Lung (tissue), 12 donors: ENCODE measurements around the gene TIAM2. TPM values are rescaled to one million over a fixed set of nuclear protein-coding genes. Genes with fewer than 3 reads are reported as not detected.

Experiments used
- ATAC-seq: fragments of 200-7000 bp; cut with Tn5 transposase; one replicate; pipeline ENCODE4 v1.9.1; 2020; ENCODE audit warnings: moderate number of reproducible peaks; ENCODE audit not compliant: insufficient read depth, low FRiP score
- DNase-seq, 3 donors: peaks; one replicate each; pipeline ENCODE4 v3.0.0-alpha.2; 2013 to 2017
- H3K27ac ChIP-seq, 2 donors: one replicate each; pipeline ENCODE4 v1.5.1; 2013; ENCODE audit warnings: mild to moderate bottlenecking in 2 of 2, moderate library complexity in 2 of 2, control low read depth in 1 of 2, inconsistent platforms in 1 of 2, low read depth in 1 of 2, low read length in 1 of 2
- H3K27me3 ChIP-seq, 3 donors: one replicate each; pipeline ENCODE4 v1.5.1; 2013; ENCODE audit warnings: low read length in 2 of 3; ENCODE audit not compliant: control insufficient read depth in 3 of 3, insufficient read depth in 3 of 3
- H3K36me3 ChIP-seq, 4 donors: one replicate each; pipeline ENCODE4 v1.5.1; 2013; ENCODE audit warnings: low read length in 4 of 4, mild to moderate bottlenecking in 1 of 4, moderate library complexity in 1 of 4; ENCODE audit not compliant: control insufficient read depth in 4 of 4, insufficient read depth in 4 of 4
- H3K4me1 ChIP-seq, 5 donors: one replicate each; pipeline ENCODE4 v1.5.1; 2013; ENCODE audit warnings: low read length in 5 of 5, mild to moderate bottlenecking in 2 of 5, moderate library complexity in 1 of 5; ENCODE audit not compliant: control insufficient read depth in 5 of 5, insufficient read depth in 5 of 5
- H3K4me3 ChIP-seq: one replicate; pipeline ENCODE4 v1.5.1; 2013; ENCODE audit warnings: mild to moderate bottlenecking, control low read depth, moderate library complexity
- H3K9ac ChIP-seq, 2 donors: one replicate each; pipeline ENCODE4 v1.5.1; 2013; ENCODE audit warnings: low read length in 2 of 2, control low read depth in 1 of 2; ENCODE audit not compliant: insufficient read depth in 1 of 2
- H3K9me3 ChIP-seq, 4 donors: one replicate each; pipeline ENCODE4 v1.5.1; 2013; ENCODE audit warnings: low read length in 3 of 4, mild to moderate bottlenecking in 1 of 4, moderate library complexity in 1 of 4; ENCODE audit not compliant: control insufficient read depth in 4 of 4, insufficient read depth in 3 of 4
- WGBS, 2 donors: extraction: QIAGEN DNeasy Blood & Tissue Kit; methylation state at CpG; one replicate each; pipeline ENCODE4 v1.1.7; 2013; 5-methylcytosine and 5-hydroxymethylcytosine counted together
- polyA plus RNA-seq, 2 donors: library from polyadenylated mRNA; stranded (reverse); fragments of 200-250 nt; gene quantifications; one replicate each; pipeline ENCODE4 v1.2.1, GENCODE V29; 2013
- total RNA-seq, 2 donors: library from RNA; depleted of rRNA in 1 of 2; stranded (reverse); fragments of >200 nt in 1 of 2; gene quantifications; one replicate each; pipeline ENCODE4 v1.2.1, GENCODE V29; 2014 to 2021
- TF ChIP-seq, protein P1 (sequence below): IDR thresholded peaks from 2 replicates; pipeline ENCODE4 v1.5.1; 2012; ENCODE audit warnings: mild to moderate bottlenecking; ENCODE audit errors: control extremely low read depth, extremely low read depth
- donor health status: control.
- donor health status: control.
- donor health status: Bipolar disorder and iron deficiency.
- donor health status: healthy.
- donor health status: DM: yes; HTN: yes; CAD: no.

Gene TIAM2
- total and polyA plus RNA-seq, 4 donors: 1.8 to 17.5 (median 4.1) TPM

DNA sequence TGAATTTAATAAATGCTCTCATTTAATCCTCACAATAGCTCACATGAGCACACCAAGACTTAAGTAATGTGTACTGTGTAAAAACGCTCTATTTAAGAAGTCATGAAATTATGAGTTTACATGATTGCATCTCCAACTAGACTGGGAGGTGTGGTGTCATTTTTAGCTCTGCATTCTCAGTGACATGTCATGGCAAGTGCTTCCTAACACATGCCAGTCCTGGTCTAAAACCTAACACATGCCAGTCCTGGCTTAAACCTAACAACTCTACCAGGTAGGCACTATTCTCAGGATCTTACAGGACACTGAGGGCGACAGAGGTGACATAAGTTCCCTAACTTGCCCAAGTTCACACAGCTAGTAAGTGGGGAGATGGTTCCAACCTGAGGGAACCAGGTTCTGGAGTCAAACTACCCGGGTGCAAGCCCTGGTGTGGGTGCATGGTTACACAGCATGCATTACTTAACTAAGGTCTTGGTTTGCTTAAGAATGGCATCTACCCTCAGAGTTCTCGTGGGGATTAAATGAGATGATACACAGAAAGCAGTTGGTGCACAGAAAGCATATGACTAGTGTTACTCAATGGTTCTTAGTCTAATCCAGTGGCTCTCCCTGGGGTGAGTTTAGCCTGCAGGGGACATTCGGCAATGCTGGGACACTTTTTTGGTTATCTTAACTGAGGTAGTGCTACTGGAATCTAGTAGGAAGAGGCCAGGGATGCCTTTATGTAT, 283.4 kb downstream of the TIAM2 start:
- no peak for DNase-seq
- WGBS, 2 donors: 96 to 97% methylated on average over 5 of the region's 5 CpGs
- peaks cover 0 to 9% (median 5%) of the 10 kb centered on the region in 4 donors for H3K36me3 ChIP-seq
- peaks cover 0 to 23% (median 4%) of the 10 kb centered on the region in 5 donors for H3K4me1 ChIP-seq
- no peaks in the 10 kb centered on the region for H3K27me3 ChIP-seq
- TF ChIP-seq, protein P1, sequence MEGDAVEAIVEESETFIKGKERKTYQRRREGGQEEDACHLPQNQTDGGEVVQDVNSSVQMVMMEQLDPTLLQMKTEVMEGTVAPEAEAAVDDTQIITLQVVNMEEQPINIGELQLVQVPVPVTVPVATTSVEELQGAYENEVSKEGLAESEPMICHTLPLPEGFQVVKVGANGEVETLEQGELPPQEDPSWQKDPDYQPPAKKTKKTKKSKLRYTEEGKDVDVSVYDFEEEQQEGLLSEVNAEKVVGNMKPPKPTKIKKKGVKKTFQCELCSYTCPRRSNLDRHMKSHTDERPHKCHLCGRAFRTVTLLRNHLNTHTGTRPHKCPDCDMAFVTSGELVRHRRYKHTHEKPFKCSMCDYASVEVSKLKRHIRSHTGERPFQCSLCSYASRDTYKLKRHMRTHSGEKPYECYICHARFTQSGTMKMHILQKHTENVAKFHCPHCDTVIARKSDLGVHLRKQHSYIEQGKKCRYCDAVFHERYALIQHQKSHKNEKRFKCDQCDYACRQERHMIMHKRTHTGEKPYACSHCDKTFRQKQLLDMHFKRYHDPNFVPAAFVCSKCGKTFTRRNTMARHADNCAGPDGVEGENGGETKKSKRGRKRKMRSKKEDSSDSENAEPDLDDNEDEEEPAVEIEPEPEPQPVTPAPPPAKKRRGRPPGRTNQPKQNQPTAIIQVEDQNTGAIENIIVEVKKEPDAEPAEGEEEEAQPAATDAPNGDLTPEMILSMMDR: no peak
- no peak for ATAC-seq
- H3K9me3 ChIP-seq: no peaks in the 10 kb centered on the region
- no peak overlapping the region for H3K9ac ChIP-seq
- H3K27ac ChIP-seq: peak overlapping the region in 1 of 2 donors; percentile 45
- H3K4me3 ChIP-seq: no peak overlapping the region

DNA sequence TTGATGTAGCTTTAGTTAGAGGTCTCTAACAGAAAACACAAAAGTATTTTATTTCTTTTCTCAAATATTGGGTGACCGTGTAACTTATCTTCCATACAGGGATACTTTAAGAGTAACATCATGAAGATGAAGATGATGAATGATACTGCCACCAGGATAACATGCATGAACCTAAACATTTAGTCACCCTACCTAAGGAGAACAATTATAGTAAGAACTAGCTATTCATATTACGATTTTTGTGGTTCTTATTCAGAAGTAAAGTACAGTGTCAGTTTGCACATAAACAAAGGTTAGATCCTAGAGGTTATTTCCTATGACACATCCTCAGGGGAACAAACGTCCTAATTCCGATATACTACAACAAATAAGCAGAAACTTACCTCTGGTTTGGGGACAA, 289.7 kb downstream of the TIAM2 start:
- Histone ChIP-seq H3K4me1 (peaks cover 0 to 4% (median 1%) of the 10 kb centered on the region in 5 donors), H3K9me3 (no peaks in the 10 kb centered on the region), H3K27me3 (no peaks in the 10 kb centered on the region), H3K27ac (no peak overlapping the region), H3K36me3 (peaks cover 5 to 10% (median 7%) of the 10 kb centered on the region in 4 donors), H3K9ac (no peak overlapping the region), H3K4me3 (no peak overlapping the region)
- TF ChIP-seq, protein P1: no peak
- ATAC-seq: no peak
- no peak for DNase-seq
- 89 to 92% methylated on average over 4 of the region's 4 CpGs for WGBS, 2 donors

DNA sequence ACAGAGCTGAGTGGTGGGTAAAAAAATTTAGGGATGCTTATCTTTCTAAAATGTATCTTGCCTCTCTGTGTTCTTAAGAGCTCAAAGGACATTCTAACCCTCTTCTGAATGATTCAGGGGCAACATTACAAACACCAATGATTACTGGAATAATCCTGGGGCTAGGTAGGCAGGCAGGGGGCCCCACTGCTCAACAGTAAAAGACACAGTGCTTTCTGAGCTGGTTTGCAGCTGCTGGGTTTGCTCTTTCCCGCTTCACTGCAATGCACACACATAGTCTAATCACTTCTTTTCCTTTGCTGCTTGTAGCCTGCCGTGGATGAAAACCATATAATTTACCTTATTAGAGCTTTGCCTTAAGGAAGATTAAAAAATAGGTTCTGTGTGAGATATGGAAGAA, 292.6 kb downstream of the TIAM2 start:
- Histone ChIP-seq H3K36me3 (peaks cover 5 to 19% (median 9%) of the 10 kb centered on the region in 4 donors), H3K4me1 (peaks cover 0 to 4% (median 0%) of the 10 kb centered on the region in 5 donors), H3K9ac (no peak overlapping the region), H3K4me3 (no peak overlapping the region), H3K9me3 (no peaks in the 10 kb centered on the region), H3K27me3 (no peaks in the 10 kb centered on the region), H3K27ac (peak overlapping the region in 1 of 2 donors; percentile 53)
- WGBS, 2 donors: 93% methylated on average over 2 of the region's 2 CpGs
- ATAC-seq: no peak
- TF ChIP-seq, protein P1: no peak
- DNase-seq: no peak
